ENCODE data around the gene PROZ.

DNA sequence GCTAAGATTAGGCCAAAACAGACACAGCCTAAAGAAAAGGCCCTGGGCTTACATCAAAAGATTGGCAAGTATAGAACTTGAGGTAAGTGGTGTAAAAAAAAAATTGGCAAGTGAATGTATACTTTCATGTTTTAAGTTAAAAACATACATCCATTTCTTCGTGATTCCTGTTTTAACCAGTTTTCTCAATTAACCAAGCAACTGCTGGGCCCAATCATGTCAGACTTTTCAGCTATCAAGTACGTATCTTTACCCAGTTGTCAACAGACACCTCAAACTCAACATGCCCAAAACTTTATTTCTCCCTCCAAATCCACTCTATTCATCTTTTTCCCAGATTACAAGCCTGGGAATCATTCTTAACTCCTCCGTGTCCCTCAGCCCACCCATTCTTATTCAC lies 49.0 kb downstream of the PROZ start:
- TF ChIP-seq, protein P1, sequence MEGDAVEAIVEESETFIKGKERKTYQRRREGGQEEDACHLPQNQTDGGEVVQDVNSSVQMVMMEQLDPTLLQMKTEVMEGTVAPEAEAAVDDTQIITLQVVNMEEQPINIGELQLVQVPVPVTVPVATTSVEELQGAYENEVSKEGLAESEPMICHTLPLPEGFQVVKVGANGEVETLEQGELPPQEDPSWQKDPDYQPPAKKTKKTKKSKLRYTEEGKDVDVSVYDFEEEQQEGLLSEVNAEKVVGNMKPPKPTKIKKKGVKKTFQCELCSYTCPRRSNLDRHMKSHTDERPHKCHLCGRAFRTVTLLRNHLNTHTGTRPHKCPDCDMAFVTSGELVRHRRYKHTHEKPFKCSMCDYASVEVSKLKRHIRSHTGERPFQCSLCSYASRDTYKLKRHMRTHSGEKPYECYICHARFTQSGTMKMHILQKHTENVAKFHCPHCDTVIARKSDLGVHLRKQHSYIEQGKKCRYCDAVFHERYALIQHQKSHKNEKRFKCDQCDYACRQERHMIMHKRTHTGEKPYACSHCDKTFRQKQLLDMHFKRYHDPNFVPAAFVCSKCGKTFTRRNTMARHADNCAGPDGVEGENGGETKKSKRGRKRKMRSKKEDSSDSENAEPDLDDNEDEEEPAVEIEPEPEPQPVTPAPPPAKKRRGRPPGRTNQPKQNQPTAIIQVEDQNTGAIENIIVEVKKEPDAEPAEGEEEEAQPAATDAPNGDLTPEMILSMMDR (IDR thresholded peaks at IDR 0.05; ENCODE audit: insufficient read depth, low read length, poor library complexity, severe bottlenecking): no peak
- no peak for TF ChIP-seq EZH2phosphoT487 (conservative IDR thresholded peaks at IDR 0.05; ENCODE audit: low read length)
